ENCODE data around the gene D2HGDH.
"Not testable (repeated sequence)": the region's sequence is repeated elsewhere in the genome, so short reads cannot be mapped to it uniquely, and the experiment has no call there.

D2HGDH gene

GRCh38 chr2:241794250-241794823 is 59.9 kb downstream of the D2HGDH start:
- DNase-seq (ENCODE audit: low spot score), result no peak

- DNase-seq (ENCODE audit: low spot score), result no peak
Measured at GRCh38 chr2:241795021-241795999, 60.9 kb downstream of the D2HGDH start.

GRCh38 chr2:241796209-241796608 is 61.8 kb downstream of the D2HGDH start:
- no peak for DNase-seq (ENCODE audit: low spot score)

- no peak for DNase-seq (ENCODE audit: low spot score)
Measured at GRCh38 chr2:241796610-241797138, 62.2 kb downstream of the D2HGDH start.

- no peak for DNase-seq (ENCODE audit: low spot score)
Measured at GRCh38 chr2:241797441-241798080, 63.1 kb downstream of the D2HGDH start.

- DNase-seq (ENCODE audit: low spot score), result no peak
Measured at GRCh38 chr2:241798081-241798630, 63.7 kb downstream of the D2HGDH start.

GRCh38 chr2:241798631-241799521 is 64.4 kb downstream of the D2HGDH start:
- no peak for DNase-seq (ENCODE audit: low spot score)

- DNase-seq (ENCODE audit: low spot score), result no peak
Measured at GRCh38 chr2:241799522-241800197, 65.2 kb downstream of the D2HGDH start.

- not testable (repeated sequence) for DNase-seq (ENCODE audit: low spot score)
Measured at GRCh38 chr2:241800198-241800903, 65.9 kb downstream of the D2HGDH start.

- no peak for DNase-seq (ENCODE audit: low spot score)
Measured at GRCh38 chr2:241801611-241802420, 67.4 kb downstream of the D2HGDH start.

GRCh38 chr2:241802421-241803318 is 68.2 kb downstream of the D2HGDH start:
- no peak for DNase-seq (ENCODE audit: low spot score)

GRCh38 chr2:241803387-241804325 is 69.2 kb downstream of the D2HGDH start:
- peak; percentile 68 for DNase-seq (ENCODE audit: low spot score)

GRCh38 chr2:241804326-241805229 is 70.1 kb downstream of the D2HGDH start:
- no peak for DNase-seq (ENCODE audit: low spot score)

GRCh38 chr2:241806217-241806616 is 71.8 kb downstream of the D2HGDH start:
- DNase-seq (ENCODE audit: low spot score), result not testable (repeated sequence)

GRCh38 chr2:241808051-241808720 is 73.8 kb downstream of the D2HGDH start:
- no peak for DNase-seq (ENCODE audit: low spot score)
